GM12801 (cell line): ENCODE measurements around the gene MORC2.

ENCODE experiments used
- CTCF ChIP-seq: IDR thresholded peaks from one replicate; pipeline ENCODE4 v1.5.1; 2011; ENCODE audit warnings: control low read depth; ENCODE audit not compliant: insufficient read length; ENCODE audit errors: extremely low read depth

Gene MORC2

DNA sequence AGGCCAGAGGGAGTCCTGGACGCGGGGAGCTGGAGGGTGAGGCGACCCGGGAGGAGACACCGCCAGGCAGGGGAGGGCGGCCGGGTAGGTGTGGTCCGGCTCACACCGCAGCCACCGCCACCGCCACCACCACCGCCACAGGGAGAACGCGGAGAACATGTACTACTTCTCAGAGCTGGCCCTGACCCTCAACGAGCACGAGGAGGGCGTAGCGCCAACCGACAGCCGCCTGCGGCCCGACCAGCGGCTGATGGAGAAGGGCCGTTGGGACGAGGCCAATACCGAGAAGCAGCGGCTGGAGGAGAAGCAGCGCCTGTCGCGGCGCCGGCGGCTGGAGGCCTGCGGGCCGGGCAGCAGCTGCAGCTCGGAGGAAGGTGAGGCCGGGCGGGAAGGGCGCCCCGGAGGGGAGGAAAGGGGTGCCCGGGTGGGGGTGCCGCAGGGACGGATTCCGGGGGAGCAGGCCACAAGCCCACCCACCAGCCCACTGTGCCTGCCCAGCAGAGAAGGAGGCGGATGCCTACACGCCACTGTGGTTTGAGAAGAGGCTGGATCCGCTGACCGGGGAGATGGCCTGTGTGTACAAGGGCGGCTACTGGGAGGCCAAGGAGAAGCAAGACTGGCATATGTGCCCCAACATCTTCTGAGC lies 62.8 kb downstream of the MORC2 start:
- no peak for TF ChIP-seq CTCF

- no peak for TF ChIP-seq CTCF
These were observed 64.6 kb downstream of the MORC2 start for GRCh38 chr22:30903876-30904460.

DNA sequence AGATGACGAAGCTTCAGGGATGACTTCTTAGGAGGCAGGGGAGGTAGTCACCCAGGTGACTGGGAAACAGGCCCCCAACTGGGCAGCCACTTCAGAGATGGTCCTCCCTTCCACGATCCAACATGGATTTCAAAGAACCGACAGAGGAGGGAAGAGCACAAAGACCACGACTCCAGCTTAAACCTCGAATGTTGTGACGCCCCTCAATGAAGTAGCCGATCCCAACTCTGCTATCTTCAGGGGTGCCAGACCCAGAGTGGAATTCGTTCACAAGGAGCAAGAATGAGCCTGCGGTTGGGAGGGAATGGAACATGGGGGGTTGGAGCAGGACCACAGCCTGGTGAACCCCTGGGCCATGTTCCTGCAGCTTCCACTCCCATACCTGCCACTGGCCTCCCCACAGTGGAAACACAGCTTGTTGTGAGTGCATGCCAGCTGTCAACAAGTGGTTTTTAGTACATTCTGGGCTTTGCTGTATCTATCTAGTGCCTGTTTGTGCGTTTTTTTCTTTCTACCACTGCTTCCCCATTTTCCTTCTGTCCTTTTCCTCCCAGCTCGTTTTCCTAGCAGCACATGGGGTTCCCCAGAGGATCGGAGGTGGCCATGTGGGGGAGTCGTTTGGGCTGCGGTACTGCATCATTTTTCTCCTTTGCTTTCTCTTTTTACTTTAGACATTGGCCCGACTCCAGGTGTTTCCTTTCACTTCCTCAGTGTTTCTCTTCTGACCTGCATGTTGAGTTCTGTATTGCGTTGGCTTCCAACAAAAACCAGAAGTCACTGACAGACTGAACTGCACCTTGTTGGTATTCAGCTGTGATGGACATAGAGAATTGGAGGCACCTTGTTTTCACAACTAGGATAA lies 65.8 kb downstream of the MORC2 start:
- TF ChIP-seq CTCF, result no peak

GRCh38 chr22:30894371-30894740 lies 74.2 kb downstream of the MORC2 start:
- TF ChIP-seq CTCF, result no peak

GRCh38 chr22:30893434-30894370 lies 74.9 kb downstream of the MORC2 start:
- no peak for TF ChIP-seq CTCF

DNA sequence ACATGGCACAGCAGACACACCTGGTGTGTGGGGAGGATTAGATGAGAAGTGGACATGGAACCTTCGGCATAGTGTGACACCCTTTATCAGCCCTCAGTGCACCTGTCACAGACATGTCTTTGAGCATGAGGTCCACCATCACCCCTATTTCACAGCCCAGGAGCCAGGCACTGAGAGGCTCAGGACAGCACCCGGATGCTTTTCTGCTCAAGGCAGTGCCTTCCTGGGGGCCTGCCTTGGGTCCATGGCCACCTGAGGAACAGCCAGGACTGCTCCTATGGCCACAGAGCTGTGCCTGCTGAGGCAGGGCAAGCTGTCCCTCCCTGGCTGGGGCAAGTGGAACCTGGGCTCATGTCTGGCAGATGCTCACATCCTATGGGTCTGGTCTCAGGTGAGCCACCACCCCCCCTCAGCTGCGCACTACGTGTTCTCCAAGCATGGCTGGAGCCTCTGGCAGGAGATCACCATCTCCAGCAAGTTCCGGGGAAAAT lies 75.8 kb downstream of the MORC2 start:
- no peak for TF ChIP-seq CTCF
